HL-60 (cell line): Measurements from ENCODE around the gene CDC42EP4.

Source experiments
- GABPA ChIP-seq: IDR thresholded peaks from 2 replicates; pipeline ENCODE4 v1.6.1; 2012; ENCODE audit warnings: low read depth
- TF ChIP-seq, protein P1 (sequence below): IDR thresholded peaks from one replicate; pipeline ENCODE4 v1.5.1; 2011; ENCODE audit warnings: low read length, control low read depth, inconsistent platforms; ENCODE audit not compliant: insufficient read depth

DNA sequence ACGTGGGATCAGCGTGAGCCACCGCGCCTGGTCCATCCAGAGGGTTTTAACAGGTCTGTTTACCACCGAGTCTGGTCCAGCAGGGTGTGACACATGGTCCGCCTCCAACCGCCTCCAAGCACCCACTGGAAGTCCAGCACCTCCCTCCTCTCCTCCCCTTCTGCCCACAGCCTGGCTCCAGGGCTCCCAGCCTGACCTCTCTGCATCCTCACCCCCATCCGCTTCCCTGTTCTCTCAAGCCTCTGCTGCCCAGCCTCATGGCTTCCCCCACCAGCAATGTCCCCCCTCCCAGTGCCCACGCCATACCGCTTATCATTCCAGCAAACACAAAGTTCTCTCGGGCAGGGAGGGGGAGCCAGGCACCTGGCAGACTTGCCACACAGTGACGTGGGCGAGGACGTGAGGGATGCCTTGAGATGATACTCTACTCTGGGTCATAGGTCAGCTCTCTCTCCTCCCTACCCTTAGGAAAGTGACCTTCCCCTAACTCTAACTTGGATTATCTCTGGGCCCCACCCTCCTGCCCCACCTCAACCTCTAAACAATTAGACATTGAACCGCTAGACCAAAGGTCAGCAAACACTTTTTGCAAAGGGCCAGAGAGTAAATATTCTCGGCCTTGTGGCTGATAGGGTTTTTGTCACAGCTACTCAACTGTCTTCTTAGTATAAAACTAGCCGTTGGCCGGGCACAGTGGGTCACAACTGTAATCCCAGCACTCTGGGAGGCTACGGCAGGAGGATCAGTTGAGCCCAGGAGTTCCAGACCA lies 23.1 kb downstream of the CDC42EP4 start:
- TF ChIP-seq GABPA: no peak
- TF ChIP-seq, protein P1, sequence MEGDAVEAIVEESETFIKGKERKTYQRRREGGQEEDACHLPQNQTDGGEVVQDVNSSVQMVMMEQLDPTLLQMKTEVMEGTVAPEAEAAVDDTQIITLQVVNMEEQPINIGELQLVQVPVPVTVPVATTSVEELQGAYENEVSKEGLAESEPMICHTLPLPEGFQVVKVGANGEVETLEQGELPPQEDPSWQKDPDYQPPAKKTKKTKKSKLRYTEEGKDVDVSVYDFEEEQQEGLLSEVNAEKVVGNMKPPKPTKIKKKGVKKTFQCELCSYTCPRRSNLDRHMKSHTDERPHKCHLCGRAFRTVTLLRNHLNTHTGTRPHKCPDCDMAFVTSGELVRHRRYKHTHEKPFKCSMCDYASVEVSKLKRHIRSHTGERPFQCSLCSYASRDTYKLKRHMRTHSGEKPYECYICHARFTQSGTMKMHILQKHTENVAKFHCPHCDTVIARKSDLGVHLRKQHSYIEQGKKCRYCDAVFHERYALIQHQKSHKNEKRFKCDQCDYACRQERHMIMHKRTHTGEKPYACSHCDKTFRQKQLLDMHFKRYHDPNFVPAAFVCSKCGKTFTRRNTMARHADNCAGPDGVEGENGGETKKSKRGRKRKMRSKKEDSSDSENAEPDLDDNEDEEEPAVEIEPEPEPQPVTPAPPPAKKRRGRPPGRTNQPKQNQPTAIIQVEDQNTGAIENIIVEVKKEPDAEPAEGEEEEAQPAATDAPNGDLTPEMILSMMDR: no peak
